GM21390 (cell line): Measurements from ENCODE around the gene AHCYL1.

ENCODE experiments used
- ATAC-seq: cut with Tn5 transposase; IDR thresholded peaks from one replicate; pipeline ENCODE4 v1.9.1; 2021; ENCODE audit not compliant: unreplicated experiment

AHCYL1 gene

DNA sequence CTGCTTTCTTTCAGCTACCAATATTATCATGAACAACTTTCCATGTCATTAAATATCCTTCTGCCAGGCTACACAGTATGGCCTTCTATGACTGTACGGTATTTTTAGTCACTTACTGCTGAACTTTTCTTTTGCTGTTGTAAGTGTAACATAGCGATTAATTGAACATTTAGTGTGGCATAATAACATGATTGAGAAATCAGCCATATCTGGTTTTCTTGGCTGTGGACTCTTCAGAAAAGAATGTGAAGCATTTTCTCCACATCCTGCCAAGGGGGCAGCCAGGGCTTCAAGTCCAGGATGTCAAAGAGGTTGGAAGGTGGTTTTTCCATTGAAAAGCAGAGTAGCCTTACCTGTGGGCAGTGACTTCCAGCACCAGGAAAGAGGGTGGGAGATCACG is 8.8 kb upstream of the AHCYL1 start:
- ATAC-seq = no peak

DNA sequence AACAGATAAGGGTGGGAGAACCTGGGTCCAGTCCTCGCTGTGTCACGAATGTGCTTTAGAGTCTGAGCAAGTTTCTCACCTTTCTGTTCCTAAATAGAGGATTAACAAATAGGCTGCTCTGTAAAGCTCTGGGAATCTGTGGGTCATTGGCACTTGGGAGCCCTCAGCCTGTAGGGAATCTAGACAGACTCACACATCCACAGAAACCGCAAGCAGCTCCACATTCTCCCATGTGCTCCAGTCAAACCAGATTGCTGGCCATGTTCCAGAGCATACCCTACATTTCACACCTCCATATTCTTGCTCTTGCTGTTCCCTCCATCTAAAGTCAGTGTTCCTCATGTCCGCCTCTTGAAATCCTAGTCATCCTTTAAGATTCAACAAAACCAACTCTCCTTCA is 7.8 kb upstream of the AHCYL1 start:
- ATAC-seq = no peak

DNA sequence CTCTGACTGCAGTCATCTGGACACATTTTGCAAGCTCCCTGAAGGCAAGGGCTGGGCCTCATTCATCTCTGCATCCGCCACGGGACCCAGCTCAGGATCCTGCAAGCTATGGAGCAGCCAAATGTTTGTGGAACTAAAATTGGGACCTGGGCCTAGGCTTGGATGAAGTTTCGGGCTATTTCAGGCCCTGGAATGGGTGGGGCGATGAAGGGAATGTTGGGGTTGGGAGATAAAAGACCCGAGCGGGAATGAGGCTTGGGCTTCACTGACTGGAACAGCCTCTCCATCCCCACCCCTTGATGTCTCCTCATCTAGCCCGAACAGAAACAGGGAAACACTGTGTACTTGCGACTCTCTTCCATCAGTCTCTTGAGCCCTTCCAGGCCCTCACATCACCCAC is 7.3 kb upstream of the AHCYL1 start:
- ATAC-seq = no peak

DNA sequence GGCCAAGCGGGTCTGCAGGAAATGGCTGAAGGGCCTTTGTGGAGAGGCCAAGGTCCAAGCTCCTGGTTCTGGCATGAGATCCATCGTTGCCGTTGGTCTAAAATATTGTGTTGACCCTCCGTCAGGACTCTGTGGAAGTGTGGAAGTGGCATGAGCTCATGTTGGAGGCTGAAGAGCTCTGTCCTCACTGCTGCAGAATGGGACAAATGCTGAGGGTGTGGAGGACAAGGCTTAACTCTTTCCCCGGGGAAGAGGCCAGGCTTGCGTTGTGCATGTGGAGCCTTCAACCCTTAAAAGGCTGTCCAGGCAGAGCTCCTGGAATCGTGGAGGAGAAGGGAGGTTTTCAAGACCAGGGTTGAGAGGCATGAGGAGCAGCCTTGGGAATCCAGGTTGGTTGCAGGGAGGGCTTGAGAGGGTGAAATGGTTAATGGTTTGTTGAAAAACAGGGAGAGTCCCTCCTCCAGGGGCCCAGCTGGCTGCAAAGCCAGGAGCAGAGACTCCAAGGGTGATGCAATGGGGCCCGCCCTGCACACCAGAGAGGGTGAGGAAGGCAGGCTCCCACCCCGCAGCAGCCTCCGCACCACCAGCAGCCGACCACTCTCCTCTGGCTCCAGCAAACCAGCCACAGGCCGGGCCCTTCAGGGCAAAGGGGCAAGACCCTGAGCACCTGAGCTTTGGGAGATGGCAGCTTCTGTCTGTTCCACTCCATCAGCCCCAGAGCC is 6.7 kb upstream of the AHCYL1 start:
- ATAC-seq = no peak

DNA sequence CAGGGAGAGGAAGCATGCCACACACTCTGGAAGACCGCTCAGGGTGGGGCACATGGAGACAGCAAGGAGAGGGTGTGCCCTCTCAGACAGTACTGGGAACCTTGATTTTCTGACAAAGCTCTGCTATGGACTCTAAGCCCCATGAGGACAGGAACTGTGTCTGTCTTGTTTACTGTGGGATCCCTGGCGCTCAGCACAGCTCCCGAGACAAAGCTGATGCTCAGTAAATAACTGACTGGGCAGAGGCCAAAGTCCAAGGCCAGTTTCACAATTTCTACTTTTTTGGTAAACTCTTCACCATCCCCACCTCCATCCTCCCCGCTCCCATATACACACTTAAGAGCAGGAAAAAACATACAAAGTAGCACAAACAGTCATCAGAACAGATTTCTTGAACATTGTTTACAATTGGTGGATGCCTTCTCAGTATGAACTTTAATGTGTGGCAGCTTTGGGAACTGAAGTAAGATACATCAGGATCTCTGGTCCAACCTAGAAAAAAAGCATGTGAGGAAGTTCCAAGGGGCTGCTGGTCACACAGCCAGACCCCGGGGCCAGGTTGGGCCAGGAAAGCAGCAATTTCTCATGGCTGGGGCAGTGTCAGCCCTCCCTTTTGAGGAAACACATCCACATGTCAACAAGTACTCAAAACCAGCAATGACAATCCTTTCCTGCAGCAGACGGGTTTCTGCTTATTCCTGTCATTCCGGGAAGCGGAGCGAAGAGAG is 5.6 kb upstream of the AHCYL1 start:
- ATAC-seq = no peak

DNA sequence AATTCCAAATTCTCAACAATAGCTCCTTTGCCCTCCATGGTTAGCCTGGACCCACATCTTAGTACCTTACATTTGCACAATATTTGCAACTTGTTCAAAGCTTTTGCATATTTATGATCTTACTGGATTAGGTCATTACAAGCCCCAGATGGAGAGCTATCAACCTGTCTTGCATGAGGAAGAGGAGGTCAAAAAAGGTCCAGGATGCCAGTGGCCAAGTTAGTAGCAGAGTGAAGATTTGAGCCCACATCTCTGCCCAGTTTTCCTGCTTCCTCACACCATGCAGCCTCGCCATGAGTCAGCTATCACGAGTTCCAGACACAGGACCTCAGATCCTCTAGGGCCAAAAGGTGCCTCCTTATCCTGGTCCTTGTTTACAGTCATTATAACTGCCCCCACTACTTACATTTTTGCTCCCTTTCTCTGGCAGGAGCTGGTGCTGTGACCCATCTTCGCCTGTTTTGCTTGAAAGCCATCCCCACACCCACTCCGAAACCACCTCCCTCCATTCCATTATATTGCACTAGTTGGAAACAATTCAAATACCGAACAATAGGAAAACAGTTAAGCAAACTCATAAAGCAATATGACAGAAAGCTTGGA is 5.0 kb upstream of the AHCYL1 start:
- no peak for ATAC-seq

DNA sequence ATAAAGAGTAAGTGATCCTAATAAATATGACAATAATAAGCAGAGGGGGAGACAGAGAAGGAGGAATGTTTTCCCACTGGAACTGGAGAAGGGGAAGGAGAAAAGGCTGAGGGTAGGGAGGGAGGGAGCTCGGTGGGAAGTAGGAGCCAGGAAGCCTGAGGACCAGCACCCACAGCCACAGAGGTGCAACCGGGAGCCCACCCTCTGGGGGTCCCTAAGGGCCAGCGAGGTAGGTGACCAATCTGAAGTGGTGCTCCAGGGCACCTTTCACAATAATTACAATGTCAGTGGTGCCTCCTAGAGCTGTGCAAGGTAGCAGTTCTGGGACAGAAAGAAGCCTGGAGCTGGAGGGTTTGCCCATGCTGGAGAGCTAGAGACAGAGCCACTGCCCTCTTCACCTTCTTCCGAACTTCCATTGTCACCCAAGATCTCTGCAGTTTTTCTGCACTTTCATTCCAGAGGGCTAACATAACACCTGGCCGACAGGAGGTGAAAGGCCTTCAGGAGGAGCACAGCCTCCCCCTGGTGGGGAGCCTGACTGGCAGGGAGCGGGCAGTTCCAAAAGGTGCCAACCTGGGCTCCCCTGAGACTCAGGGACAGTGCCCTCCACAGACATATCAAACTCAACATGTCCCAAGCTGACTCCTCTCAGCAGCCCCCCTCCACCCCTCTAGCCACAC is 4.1 kb upstream of the AHCYL1 start:
- ATAC-seq = no peak

DNA sequence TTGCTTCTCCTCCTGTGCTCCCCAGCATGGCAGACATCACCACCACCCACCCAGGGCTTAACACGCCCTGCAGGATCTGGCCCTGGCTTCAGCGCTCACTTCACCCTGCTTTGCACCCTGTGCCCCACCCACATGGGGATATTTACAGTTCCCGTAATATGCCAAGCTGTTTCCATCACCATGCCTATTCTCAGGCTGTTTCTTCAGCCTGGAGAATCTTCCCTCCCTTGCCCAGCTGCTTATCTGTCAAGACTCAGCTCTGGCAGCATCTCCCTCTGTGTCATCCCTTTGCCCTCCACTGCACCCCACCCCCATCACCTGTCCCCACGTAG is 3.6 kb upstream of the AHCYL1 start:
- ATAC-seq = no peak

DNA sequence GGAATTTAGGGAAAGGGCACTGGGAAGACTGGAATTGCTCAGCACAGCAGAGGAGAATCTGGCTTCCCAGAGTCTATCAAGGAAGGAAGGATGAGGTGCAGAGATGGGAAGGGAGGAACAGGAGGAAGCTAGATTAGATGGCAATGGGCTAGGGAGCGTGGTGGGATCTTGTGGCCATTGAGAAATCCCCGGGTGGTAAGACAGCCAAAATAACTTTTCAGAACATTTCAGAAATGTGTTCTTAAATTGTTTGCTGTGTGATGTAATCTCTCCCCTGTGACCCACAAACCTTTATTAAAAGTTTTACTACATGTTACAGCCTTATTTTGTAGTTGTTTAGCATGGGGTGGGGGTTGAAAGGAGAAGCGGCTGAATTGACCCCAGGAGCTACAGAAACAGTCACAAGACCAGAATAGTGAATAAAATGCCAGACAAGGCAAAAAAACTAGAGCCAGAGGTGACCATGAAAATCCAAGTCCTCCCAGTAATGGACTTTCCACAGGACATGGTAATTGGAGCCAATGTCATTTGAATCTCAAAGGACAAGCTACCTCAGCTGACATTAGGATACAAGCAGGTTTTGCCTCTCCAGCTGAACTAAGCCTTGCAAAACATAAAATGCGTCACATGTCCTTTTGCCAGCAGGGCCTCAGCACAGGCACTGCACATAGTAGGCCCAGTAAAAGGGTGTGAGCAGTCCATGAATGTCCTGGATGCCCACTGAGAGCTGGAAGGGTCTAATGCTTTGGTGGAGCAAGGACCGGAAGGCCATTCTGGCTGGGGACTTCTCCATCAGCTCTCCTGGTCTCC is 980 bp upstream of the AHCYL1 start:
- ATAC-seq = no peak

DNA sequence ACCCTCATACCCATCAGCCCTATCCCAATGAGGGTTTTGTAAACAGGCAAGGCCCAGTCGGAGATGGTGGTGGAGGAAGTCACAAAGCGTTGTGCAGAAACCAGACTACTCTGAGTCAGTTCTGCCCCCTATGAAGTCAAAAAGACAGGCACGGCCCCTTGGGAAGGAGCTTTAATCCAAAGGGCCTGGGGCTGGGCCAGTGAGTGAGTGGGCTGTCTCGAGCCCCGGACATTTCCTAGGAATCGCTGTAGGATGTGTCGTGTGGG is 442 bp upstream of the AHCYL1 start:
- ATAC-seq = no peak

DNA sequence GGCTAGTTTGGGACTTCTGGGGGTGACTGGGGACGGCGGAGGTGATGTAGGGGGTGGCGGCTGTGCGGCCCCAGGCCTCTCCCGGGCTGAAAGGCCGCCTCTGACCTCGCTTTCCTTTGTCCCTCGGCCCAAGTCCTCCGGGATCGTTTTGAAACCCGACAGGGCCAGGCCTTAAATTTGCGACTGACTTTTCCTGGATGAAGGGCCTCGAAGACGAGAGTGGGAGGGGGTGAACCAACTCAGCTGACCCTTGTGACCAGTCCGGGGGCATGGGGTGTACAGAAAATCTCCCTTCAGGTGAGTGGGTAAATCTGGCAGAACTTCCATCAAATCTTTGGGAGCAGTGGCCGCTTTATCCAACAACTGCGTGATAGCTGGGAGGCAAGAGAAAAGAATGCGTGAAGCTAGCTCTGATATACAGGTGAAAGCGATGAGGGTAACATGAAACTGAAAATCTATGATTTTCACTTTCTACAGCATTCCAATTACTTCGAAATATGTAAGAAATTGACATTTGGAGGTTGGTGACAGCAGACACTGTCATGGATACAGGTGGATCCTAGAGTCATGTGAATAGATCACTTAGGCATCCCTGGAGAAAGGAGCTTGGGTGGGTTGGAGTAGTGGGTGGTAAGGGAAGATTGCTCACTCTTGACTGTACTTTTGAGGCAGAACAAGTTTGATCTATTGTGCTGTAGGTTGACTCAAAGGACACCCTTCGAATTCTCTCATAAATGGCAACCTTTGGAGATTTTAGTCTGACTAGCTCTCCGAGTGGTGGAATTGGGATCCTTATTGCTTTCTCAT is 885 bp downstream of the AHCYL1 start:
- no peak for ATAC-seq

DNA sequence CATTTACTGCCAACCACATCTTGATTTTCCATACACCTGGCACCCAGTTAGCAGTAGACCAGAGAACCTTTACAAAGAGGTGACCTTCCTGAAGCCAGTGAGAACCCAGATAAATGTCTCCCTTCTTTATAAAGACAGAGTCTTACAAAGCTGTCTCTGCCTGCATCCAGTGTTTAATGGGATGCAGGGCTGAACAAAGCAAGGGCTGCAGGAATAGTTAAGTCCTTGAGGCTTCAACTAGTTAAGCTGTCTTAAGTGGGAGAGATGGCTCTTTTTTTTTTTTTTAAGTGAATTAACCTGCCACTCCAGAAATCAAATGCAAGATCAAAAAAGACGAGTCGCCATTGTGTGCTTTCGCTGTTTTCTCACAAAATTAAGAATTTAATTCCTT is 1.5 kb downstream of the AHCYL1 start:
- no peak for ATAC-seq

DNA sequence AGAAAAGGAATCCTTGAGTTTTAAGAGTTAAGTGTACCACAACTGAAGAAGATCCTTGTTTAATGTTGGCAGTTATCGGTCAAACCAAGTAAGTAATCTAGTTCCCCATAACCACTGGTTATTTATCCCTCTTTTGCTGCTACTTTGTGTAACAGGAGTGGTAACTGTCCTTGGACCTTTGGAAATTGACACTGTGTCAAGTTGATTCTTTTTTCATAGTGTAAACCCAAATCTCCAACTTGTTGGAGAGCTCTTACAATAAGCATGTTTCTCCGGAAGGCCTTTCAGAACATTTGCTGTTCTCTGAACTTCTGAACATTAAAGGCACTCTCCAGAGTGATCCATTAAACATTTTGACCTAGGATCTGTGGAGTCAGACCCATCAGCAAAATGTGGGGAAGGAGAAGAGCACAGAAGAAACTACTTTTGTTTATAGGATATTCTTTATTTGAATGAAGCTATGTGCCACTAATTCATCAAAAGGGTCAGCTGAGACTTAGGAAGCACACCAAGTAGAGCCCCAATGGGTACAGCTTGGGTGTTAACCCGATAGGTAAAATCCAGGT is 3.9 kb downstream of the AHCYL1 start:
- ATAC-seq = no peak

DNA sequence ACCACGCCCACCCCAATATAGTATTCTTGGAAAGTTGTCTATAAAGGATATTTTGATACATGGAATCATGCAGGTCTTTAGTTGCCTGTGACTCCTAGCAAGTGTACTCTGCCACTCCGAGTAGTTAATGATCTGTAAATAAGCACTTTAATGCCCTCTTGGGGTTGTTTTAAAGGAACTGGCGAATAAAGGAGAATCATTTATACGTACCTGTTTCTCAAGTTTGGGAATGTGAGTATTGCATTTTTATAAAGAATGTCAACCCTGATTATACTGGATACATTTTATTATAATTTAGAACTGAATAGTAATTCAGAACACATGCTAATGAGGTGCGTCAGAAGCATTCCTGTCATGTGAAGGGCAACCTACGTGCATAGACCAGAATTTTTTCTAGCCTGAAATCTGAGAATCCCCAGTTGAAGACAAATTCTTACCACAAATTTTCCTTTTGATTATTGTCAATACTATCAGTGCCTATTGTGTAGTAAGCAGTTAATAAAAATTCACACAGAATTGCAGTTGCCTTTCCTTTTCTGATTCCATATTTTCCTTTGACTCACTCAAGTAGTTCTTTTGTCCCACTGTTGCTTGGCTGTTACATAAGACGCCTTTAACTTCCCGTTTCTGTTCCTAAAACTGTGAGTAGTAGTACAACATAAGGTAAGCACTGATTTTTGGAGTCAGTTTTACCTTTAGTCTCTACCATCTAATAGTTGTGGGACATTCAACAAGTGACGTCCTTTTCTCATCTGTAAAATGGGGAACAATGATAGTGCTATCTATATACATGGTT is 5.1 kb downstream of the AHCYL1 start:
- ATAC-seq = no peak

DNA sequence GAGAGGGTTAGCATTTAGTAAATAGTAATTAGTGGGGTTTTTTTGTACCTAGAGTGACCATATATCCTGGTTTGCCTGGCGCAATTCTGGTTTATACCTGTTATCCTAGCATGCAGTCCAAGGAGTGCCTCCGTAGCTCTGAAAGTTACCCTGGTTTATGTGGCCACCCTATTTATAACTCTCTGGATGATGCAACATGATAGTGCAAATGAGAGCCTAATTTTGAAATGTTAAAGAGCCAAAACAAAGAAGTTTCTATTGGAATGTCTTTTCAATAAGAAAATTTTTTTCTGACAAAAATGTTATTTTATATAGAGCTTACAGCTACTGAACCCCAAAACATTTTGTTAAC is 5.7 kb downstream of the AHCYL1 start:
- ATAC-seq = no peak

DNA sequence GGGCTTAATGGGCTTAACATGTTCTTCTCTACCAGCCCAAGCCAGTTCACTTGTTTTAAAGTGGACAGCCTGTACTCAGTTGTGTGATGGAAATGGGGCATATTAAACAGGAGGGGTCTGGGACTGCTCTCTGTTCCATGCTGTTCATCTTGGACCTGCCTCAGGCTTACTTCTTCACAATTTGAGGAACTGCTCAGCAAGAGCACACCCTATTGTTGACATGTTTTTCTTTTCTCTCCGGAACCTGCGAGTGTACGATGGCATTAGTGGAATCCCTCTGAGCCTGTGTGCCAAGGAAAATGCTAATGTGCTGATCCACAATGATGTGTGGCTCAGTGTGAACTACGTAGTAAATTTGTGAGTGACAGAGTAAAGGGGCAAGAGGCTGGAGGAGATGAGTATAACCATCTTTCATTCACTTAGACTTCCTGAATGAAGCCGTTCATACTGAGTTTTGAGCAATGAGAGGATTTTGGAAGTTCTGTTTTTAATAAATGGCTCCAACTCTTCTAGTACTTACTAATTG is 6.9 kb downstream of the AHCYL1 start:
- ATAC-seq = no peak

DNA sequence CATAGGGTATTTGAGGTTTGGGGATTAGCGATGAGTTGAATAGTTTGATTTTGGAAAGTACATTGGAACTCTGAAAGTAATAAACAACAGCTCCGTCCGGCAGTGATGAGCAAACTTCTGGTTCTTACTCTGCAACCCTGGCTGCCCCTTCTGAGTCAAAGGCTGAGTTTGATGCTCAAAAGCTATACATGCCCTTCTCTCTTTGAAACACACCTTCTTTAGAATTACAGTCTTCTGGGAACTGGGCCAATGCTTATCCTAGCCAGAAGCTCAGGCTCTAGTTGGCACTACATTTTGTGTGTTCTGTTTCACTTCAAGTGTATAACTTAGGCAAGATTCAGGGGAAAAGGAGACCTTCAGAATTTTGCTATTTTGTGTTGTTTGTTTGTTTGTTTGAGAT is 9.3 kb downstream of the AHCYL1 start:
- ATAC-seq = no peak

DNA sequence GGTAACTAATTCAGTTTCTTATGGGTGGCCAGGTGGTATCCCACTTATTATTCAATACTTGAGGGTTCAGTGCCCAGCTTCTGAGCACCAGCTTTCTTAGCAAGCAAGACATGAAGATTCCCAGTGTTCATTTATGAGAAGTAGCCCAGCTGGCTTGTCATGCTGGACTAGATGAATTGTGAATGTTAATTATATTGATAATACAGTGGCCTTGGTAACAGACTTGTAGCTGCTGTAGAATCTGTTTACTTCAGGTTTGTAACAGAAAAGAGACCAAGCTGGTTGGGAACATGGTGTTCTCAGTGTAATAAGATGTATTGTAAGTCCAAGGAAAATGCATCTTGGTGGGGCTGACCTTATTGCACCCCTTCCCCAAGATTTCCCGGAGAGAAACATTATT is 10.1 kb downstream of the AHCYL1 start:
- no peak for ATAC-seq

DNA sequence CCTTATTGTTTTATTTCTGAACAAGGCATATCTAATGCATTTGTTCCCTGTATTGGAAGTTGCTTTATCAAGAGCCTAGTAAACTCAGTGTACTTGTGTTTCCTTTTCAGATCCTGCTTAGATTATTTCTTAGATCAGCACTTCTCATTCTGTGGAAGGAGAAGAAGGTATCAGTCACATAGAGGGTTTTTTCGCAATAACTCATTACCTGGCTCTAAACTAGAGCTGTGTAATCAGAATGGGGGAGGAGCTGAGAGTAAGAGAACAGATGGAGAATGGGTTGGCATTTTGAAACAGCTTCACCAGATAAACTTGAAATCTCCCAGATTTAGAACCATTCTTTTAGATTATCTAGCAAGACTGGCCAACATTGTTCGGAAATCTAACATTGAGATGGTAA is 11.0 kb downstream of the AHCYL1 start:
- no peak for ATAC-seq
